HepG2 (cell line): ENCODE data around the gene HHIPL1. TPM values are rescaled to one million over a fixed set of nuclear protein-coding genes. Genes with fewer than 3 reads are reported as not detected.
A peak's percentile ranks its signal among the peaks of the same experiment; 100 is the strongest.

Experiments used
- ELF1 ChIP-seq: sonication (generic); formaldehyde crosslinking; IDR thresholded peaks from 2 replicates; pipeline ENCODE4 v1.4.0; 2020; ENCODE audit warnings: missing genetic modification reagents
- HNF4A ChIP-seq: sonication (generic); formaldehyde crosslinking; IDR thresholded peaks from 2 replicates; pipeline ENCODE4 v1.4.0; 2020; ENCODE audit warnings: missing genetic modification reagents
- JUND ChIP-seq: sonication (generic); formaldehyde crosslinking; IDR thresholded peaks from 2 replicates; pipeline ENCODE4 v1.8.0; 2022; ENCODE audit warnings: mild to moderate bottlenecking, missing genetic modification reagents
- KAT8 ChIP-seq: IDR thresholded peaks from 2 replicates; pipeline ENCODE4 v1.6.1; 2016; ENCODE audit warnings: missing genetic modification reagents, missing compliant biosample characterization
- NFE2 ChIP-seq: sonication (generic); formaldehyde crosslinking; IDR thresholded peaks from 2 replicates; pipeline ENCODE4 v1.4.0; 2020; ENCODE audit warnings: missing genetic modification reagents
- NR2F2 ChIP-seq: IDR thresholded peaks from 2 replicates; pipeline ENCODE4 v1.6.1; 2012; ENCODE audit warnings: low read depth, inconsistent platforms, borderline replicate concordance
- PAF1 ChIP-seq: IDR thresholded peaks from 2 replicates; pipeline ENCODE4 v1.6.1; 2016; ENCODE audit warnings: missing genetic modification reagents, missing compliant biosample characterization
- PPARG ChIP-seq: conservative IDR thresholded peaks from 2 replicates; pipeline ENCODE4 v1.6.1; 2016; ENCODE audit warnings: missing biosample characterization, missing genetic modification reagents
- RAD21 ChIP-seq: fragments of 450-650 bp; formaldehyde crosslinking; IDR thresholded peaks from 2 replicates; pipeline ENCODE4 v1.5.0; 2020; ENCODE audit warnings: mild to moderate bottlenecking
- SP140L ChIP-seq: sonication (generic); formaldehyde crosslinking; IDR thresholded peaks from 2 replicates; pipeline ENCODE4 v1.4.0; 2020; ENCODE audit warnings: missing genetic modification reagents, borderline replicate concordance
- ZNF136 ChIP-seq: sonication (generic); formaldehyde crosslinking; IDR thresholded peaks from 2 replicates; pipeline ENCODE4 v1.8.1; 2022; ENCODE audit warnings: low read depth, mild to moderate bottlenecking, moderate library complexity, missing genetic modification reagents
- ZNF235 ChIP-seq: sonication (generic); formaldehyde crosslinking; IDR thresholded peaks from 2 replicates; pipeline ENCODE4 v1.8.1; 2023; ENCODE audit warnings: mild to moderate bottlenecking, missing genetic modification reagents, borderline replicate concordance
- ZNF431 ChIP-seq: sonication (generic); formaldehyde crosslinking; IDR thresholded peaks from 2 replicates; pipeline ENCODE4 v1.9.0; 2022; ENCODE audit warnings: missing genetic modification reagents, low read depth, mild to moderate bottlenecking, borderline replicate concordance
- ZNF432 ChIP-seq: sonication (generic); formaldehyde crosslinking; IDR thresholded peaks from 2 replicates; pipeline ENCODE4 v1.5.0; 2020; ENCODE audit warnings: missing genetic modification reagents, mild to moderate bottlenecking, borderline replicate concordance
- ZNF446 ChIP-seq: sonication (generic); formaldehyde crosslinking; IDR thresholded peaks from 2 replicates; pipeline ENCODE4 v1.5.0; 2020; ENCODE audit warnings: mild to moderate bottlenecking, missing genetic modification reagents
- ZNF570 ChIP-seq: sonication (generic); formaldehyde crosslinking; IDR thresholded peaks from 2 replicates; pipeline ENCODE4 v1.4.0; 2020; ENCODE audit warnings: mild to moderate bottlenecking, missing genetic modification reagents, borderline replicate concordance
- ZNF652 ChIP-seq: IDR thresholded peaks from 2 replicates; pipeline ENCODE4 v1.6.1; 2016; ENCODE audit warnings: low read depth, borderline replicate concordance
- ZNF879 ChIP-seq: sonication (generic); formaldehyde crosslinking; IDR thresholded peaks from 2 replicates; pipeline ENCODE4 v1.8.1; 2023; ENCODE audit warnings: missing genetic modification reagents
- ZNF891 ChIP-seq: sonication (generic); formaldehyde crosslinking; IDR thresholded peaks from 2 replicates; pipeline ENCODE4 v1.5.0; 2020; ENCODE audit warnings: mild to moderate bottlenecking, missing genetic modification reagents
- ZSCAN25 ChIP-seq: sonication (generic); formaldehyde crosslinking; IDR thresholded peaks from 2 replicates; pipeline ENCODE4 v1.8.0; 2022; ENCODE audit warnings: mild to moderate bottlenecking, missing genetic modification reagents
- ZSCAN9 ChIP-seq: IDR thresholded peaks from 2 replicates; pipeline ENCODE4 v1.6.1; 2016; ENCODE audit warnings: borderline replicate concordance
- polyA plus RNA-seq, 8 experiments: library from polyadenylated mRNA; depleted of rRNA in 3 of 8; stranded (reverse) in 7 of 8; unstranded in 1 of 8; fragments of >200 nt; fragmentation: Illumina TruSeq in 4 of 8; extraction: Trizol in 4 of 8; gene quantifications; 2 replicates each; pipeline versions ENCODE4 v1.2.1 to v1.2.3, GENCODE V29; 2011 to 2016; ENCODE audit warnings: low read depth in 4 of 8, missing spikeins in 1 of 8, mixed read lengths in 1 of 8; ENCODE audit not compliant: insufficient read depth in 1 of 8
- total RNA-seq, 5 experiments: library from RNA; depleted of rRNA; stranded (reverse); fragments of >200 nt; fragmentation: Illumina TruSeq; extraction: Trizol; gene quantifications; 2 replicates each; pipeline ENCODE4 v1.2.3, GENCODE V29; 2016; ENCODE audit warnings: low read depth in 1 of 5
- TF ChIP-seq, protein P1 (sequence below): sonication (generic); formaldehyde crosslinking; IDR thresholded peaks from 2 replicates; pipeline ENCODE4 v1.4.0; 2020; ENCODE audit warnings: mild to moderate bottlenecking, missing genetic modification reagents
- TF ChIP-seq, protein P2 (sequence below): IDR thresholded peaks from 2 replicates; pipeline ENCODE4 v1.6.1; 2016
- TF ChIP-seq, protein P3 (sequence below): sonication (generic); formaldehyde crosslinking; IDR thresholded peaks from 2 replicates; pipeline ENCODE4 v1.4.0; 2020; ENCODE audit warnings: mild to moderate bottlenecking, missing genetic modification reagents
- TF ChIP-seq, protein P4 (sequence below): sonication (generic); formaldehyde crosslinking; IDR thresholded peaks from 2 replicates; pipeline ENCODE4 v1.4.0; 2020; ENCODE audit warnings: missing genetic modification reagents

HHIPL1 gene
- total and polyA plus RNA-seq, 2 of the 13 experiments (the other 11 are each of a cell fraction or from before 2014, with no cell fraction given) = not detected

DNA sequence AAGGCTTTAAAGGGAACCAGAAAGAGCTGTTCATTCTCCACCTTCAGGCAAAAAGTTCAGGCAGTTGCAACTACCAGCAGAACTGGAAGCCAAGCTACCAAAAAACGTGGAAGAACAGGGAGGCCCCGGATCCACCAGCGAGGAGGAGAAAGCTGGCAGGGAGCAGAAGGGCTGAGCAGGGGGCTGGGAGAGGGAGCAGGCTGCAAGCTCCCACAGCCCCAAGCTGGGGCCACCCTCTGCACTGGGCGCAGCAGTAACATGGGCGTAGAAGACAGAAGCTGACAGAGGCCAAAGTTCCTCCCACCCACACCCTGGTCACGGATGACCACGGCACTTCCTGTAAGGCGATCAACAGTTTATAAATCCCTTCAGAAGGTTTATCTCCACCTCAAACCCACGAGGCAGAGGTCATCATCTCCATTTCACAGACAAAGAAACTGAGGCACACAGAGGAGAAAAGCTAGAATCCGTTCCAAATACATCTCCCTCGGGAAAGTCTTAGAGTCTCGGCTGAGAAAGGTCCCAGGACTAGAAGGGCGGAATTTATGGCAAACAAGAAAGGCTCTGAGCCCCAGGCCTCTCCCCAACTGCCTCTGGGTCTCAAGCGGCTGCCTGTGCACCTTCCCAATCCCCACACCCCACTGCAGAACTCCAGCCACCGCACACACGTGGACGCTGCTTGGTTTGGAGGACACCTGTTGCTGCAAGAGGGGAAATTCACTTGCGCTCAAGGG, 42.7 kb upstream of the HHIPL1 start (continued):
- TF ChIP-seq NFE2 (CRISPR knock-in tag) (no peak), NR2F2 (0 out of 2 replicates have a peak, but pooled peaks have one; percentile 29), ZNF432 (CRISPR knock-in tag) (no peak), ZNF136 (no peak), SP140L (CRISPR knock-in tag) (no peak), ZNF879 (CRISPR knock-in tag) (no peak), ZSCAN9 (no peak), RAD21 (CRISPR knock-in tag) (no peak), ZNF235 (CRISPR knock-in tag) (no peak), ELF1 (peak; percentile 71), HNF4A (peak; percentile 61; the same call in 1 of the 2 replicates), ZNF891 (no peak), ZNF570 (CRISPR knock-in tag) (no peak), ZSCAN25 (no peak), ZNF431 (peak; percentile 28; the same call in 1 of the 2 replicates), PPARG (CRISPR knock-in tag) (0 out of 2 replicates have a peak, but pooled peaks have one; percentile 32), PAF1 (CRISPR knock-in tag) (no peak), ZNF652 (CRISPR knock-in tag) (no peak), KAT8 (CRISPR knock-in tag) (peak; percentile 53; the same call in 1 of the 2 replicates), ZNF446 (CRISPR knock-in tag) (no peak), JUND (CRISPR knock-in tag) (no peak)
- TF ChIP-seq, protein P1, sequence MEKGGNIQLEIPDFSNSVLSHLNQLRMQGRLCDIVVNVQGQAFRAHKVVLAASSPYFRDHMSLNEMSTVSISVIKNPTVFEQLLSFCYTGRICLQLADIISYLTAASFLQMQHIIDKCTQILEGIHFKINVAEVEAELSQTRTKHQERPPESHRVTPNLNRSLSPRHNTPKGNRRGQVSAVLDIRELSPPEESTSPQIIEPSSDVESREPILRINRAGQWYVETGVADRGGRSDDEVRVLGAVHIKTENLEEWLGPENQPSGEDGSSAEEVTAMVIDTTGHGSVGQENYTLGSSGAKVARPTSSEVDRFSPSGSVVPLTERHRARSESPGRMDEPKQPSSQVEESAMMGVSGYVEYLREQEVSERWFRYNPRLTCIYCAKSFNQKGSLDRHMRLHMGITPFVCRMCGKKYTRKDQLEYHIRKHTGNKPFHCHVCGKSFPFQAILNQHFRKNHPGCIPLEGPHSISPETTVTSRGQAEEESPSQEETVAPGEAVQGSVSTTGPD (CRISPR knock-in tag) = no peak
- TF ChIP-seq, protein P2, sequence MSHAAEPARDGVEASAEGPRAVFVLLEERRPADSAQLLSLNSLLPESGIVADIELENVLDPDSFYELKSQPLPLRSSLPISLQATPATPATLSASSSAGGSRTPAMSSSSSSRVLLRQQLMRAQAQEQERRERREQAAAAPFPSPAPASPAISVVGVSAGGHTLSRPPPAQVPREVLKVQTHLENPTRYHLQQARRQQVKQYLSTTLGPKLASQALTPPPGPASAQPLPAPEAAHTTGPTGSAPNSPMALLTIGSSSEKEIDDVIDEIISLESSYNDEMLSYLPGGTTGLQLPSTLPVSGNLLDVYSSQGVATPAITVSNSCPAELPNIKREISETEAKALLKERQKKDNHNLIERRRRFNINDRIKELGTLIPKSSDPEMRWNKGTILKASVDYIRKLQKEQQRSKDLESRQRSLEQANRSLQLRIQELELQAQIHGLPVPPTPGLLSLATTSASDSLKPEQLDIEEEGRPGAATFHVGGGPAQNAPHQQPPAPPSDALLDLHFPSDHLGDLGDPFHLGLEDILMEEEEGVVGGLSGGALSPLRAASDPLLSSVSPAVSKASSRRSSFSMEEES (CRISPR knock-in tag) = no peak
- TF ChIP-seq, protein P3, sequence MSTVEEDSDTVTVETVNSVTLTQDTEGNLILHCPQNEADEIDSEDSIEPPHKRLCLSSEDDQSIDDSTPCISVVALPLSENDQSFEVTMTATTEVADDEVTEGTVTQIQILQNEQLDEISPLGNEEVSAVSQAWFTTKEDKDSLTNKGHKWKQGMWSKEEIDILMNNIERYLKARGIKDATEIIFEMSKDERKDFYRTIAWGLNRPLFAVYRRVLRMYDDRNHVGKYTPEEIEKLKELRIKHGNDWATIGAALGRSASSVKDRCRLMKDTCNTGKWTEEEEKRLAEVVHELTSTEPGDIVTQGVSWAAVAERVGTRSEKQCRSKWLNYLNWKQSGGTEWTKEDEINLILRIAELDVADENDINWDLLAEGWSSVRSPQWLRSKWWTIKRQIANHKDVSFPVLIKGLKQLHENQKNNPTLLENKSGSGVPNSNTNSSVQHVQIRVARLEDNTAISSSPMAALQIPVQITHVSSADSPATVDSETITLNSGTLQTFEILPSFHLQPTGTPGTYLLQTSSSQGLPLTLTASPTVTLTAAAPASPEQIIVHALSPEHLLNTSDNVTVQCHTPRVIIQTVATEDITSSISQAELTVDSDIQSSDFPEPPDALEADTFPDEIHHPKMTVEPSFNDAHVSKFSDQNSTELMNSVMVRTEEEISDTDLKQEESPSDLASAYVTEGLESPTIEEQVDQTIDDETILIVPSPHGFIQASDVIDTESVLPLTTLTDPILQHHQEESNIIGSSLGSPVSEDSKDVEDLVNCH = no peak
- TF ChIP-seq, protein P4, sequence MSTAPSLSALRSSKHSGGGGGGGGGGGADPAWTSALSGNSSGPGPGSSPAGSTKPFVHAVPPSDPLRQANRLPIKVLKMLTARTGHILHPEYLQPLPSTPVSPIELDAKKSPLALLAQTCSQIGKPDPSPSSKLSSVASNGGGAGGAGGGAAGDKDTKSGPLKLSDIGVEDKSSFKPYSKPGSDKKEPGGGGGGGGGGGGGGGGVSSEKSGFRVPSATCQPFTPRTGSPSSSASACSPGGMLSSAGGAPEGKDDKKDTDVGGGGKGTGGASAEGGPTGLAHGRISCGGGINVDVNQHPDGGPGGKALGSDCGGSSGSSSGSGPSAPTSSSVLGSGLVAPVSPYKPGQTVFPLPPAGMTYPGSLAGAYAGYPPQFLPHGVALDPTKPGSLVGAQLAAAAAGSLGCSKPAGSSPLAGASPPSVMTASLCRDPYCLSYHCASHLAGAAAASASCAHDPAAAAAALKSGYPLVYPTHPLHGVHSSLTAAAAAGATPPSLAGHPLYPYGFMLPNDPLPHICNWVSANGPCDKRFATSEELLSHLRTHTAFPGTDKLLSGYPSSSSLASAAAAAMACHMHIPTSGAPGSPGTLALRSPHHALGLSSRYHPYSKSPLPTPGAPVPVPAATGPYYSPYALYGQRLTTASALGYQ (CRISPR knock-in tag) = no peak
